ENCODE data around the gene MKRN2OS.

MKRN2OS gene

DNA sequence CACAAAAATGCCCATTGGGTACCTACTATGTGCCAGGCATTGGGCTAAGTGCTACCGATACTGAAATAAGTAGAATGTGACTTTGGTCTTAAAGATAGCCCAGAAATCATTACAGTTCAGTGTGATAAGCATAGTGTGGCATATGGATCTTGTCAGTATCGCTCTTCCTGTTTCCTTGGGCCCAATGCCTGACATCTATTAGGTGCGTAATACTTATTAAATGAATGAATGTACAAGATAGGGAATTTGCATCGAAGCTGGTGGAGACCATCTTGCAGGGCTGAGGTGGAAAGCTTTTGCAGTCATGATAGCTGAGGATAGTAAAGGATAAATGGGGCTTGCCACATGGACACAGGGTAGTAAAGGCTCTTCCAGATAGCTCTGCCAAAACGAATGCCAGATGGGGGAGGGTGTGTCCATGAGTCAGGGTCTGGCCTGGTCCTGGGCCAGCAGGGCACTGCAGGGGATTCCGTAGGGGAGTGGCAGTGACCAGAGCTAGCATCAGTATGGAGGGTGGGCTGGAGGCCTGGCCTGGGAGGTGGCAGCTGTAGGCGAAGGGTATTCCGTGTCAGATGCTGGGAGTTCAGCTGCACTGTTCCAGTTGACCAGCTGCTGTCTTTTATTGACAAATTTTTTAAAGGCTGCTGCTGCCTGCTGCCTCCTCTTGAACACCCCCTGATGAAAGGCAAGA is 37.6 kb downstream of the MKRN2OS start:
- TF ChIP-seq RAD21 (IDR thresholded peaks at IDR 0.05; ENCODE audit: low read depth) (no peak), TAF1 (IDR thresholded peaks at IDR 0.05; ENCODE audit: low read depth) (no peak), EP300 (IDR thresholded peaks at IDR 0.05; ENCODE audit: borderline replicate concordance) (no peak), NFIC (IDR thresholded peaks at IDR 0.05) (no peak), CREB1 (IDR thresholded peaks at IDR 0.05; ENCODE audit: low read depth) (no peak), TCF12 (IDR thresholded peaks at IDR 0.05; ENCODE audit: low read depth) (no peak), CEBPB (IDR thresholded peaks at IDR 0.05) (no peak), USF1 (IDR thresholded peaks at IDR 0.05) (no peak), REST (IDR thresholded peaks at IDR 0.05; ENCODE audit: low read depth) (no peak), EGR1 (IDR thresholded peaks at IDR 0.05) (no peak), TEAD4 (IDR thresholded peaks at IDR 0.05) (no peak)
- TF ChIP-seq, protein P1, sequence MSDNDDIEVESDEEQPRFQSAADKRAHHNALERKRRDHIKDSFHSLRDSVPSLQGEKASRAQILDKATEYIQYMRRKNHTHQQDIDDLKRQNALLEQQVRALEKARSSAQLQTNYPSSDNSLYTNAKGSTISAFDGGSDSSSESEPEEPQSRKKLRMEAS (IDR thresholded peaks at IDR 0.05): no peak

DNA sequence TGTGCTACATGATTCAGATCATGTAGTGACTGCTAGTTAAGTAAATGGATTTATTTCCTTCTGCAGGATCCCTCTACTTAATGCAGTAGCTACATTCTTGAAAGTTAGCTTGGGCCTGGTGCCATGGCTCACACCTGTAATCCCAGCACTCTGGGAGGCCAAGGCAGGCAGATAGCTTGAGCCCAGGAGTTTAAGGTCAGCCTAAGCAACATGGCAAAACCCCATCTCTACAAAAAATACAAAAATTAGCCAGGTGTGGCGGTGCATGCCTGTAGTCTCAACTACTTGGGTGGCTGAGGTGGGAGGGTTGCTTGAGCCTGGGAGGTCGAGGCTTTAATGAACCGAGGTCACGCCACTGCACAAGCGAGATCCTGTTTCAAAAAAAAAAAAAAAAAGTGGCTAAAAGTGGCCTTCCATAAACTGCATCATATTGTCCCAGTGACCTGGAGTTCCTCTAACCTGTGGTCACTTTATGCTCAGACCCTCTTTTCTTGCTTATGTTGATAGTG is 39.0 kb downstream of the MKRN2OS start:
- TF ChIP-seq EGR1 (IDR thresholded peaks at IDR 0.05) (no peak), YY1 (IDR thresholded peaks at IDR 0.05; ENCODE audit: low read depth) (no peak), NFIC (IDR thresholded peaks at IDR 0.05) (no peak), REST (IDR thresholded peaks at IDR 0.05; ENCODE audit: low read depth) (no peak), RAD21 (IDR thresholded peaks at IDR 0.05; ENCODE audit: low read depth) (no peak), FOXM1 (IDR thresholded peaks at IDR 0.05; ENCODE audit: borderline replicate concordance, low read depth) (no peak), CREB1 (IDR thresholded peaks at IDR 0.05; ENCODE audit: low read depth) (no peak), TAF1 (IDR thresholded peaks at IDR 0.05; ENCODE audit: low read depth) (no peak)

GRCh38 chr3:12503126-12503957 is 42.0 kb downstream of the MKRN2OS start:
- TF ChIP-seq CEBPB (IDR thresholded peaks at IDR 0.05): no peak
- no peak for TF ChIP-seq TAF1 (IDR thresholded peaks at IDR 0.05; ENCODE audit: low read depth)
- TF ChIP-seq TCF12 (IDR thresholded peaks at IDR 0.05; ENCODE audit: low read depth): no peak
- no peak for TF ChIP-seq EP300 (IDR thresholded peaks at IDR 0.05; ENCODE audit: borderline replicate concordance)
- TF ChIP-seq USF1 (IDR thresholded peaks at IDR 0.05): no peak
- TF ChIP-seq CREB1 (IDR thresholded peaks at IDR 0.05; ENCODE audit: low read depth): no peak

- no peak for TF ChIP-seq CREB1 (IDR thresholded peaks at IDR 0.05; ENCODE audit: low read depth)
- TF ChIP-seq TCF12 (IDR thresholded peaks at IDR 0.05; ENCODE audit: low read depth): no peak
- no peak for TF ChIP-seq YY1 (IDR thresholded peaks at IDR 0.05; ENCODE audit: low read depth)
- TF ChIP-seq FOXM1 (IDR thresholded peaks at IDR 0.05; ENCODE audit: borderline replicate concordance, low read depth): no peak
- no peak for TF ChIP-seq TEAD4 (IDR thresholded peaks at IDR 0.05)
- no peak for TF ChIP-seq EP300 (IDR thresholded peaks at IDR 0.05; ENCODE audit: borderline replicate concordance)
- no peak for TF ChIP-seq EGR1 (IDR thresholded peaks at IDR 0.05)
- TF ChIP-seq NFIC (IDR thresholded peaks at IDR 0.05): no peak
- no peak for TF ChIP-seq RAD21 (IDR thresholded peaks at IDR 0.05; ENCODE audit: low read depth)
- TF ChIP-seq TAF1 (IDR thresholded peaks at IDR 0.05; ENCODE audit: low read depth): no peak
- TF ChIP-seq USF1 (IDR thresholded peaks at IDR 0.05): no peak
- TF ChIP-seq CEBPB (IDR thresholded peaks at IDR 0.05): no peak
- TF ChIP-seq, protein P1 (IDR thresholded peaks at IDR 0.05): no peak
- no peak for TF ChIP-seq ZBTB7A (IDR thresholded peaks at IDR 0.05; ENCODE audit: low read depth)
- TF ChIP-seq REST (IDR thresholded peaks at IDR 0.05; ENCODE audit: low read depth): no peak
Observed at GRCh38 chr3:12501360-12502020, 43.8 kb downstream of the MKRN2OS start.

All from Ishikawa (cell line).